Erythroblast (primary cell): Measurements from ENCODE around the gene CCDC33.

ENCODE experiments used
- DNase-seq, 2 experiments: peaks; one replicate each; lab custom pipeline; 2025; lab: John Stamatoyannopoulos, UW
- GATA1 ChIP-seq: IDR thresholded peaks from 2 replicates; pipeline ENCODE4 v1.6.1; 2011; ENCODE audit warnings: low read depth, mild to moderate bottlenecking, control low read depth, low read length, moderate library complexity
- POLR2A ChIP-seq: IDR thresholded peaks from 2 replicates; pipeline ENCODE4 v1.6.1; 2011; ENCODE audit warnings: mild to moderate bottlenecking, low read length

CCDC33 gene

GRCh38 chr15:74235962-74236361, at the start of gene CCDC33:
CCDC33 (plus strand) TSS chr15:74236326; CDS start chr15:74236720, 394 bp downstream.
- no peak for DNase-seq
- TF ChIP-seq POLR2A, result no peak
- TF ChIP-seq GATA1, result no peak

GRCh38 chr15:74188216-74188615, 47.9 kb upstream of the CCDC33 start:
- no peak for TF ChIP-seq GATA1
- no peak for TF ChIP-seq POLR2A
- DNase-seq, result no peak

GRCh38 chr15:74191798-74192197, 44.3 kb upstream of the CCDC33 start:
- no peak for DNase-seq
- TF ChIP-seq GATA1, result no peak

DNA sequence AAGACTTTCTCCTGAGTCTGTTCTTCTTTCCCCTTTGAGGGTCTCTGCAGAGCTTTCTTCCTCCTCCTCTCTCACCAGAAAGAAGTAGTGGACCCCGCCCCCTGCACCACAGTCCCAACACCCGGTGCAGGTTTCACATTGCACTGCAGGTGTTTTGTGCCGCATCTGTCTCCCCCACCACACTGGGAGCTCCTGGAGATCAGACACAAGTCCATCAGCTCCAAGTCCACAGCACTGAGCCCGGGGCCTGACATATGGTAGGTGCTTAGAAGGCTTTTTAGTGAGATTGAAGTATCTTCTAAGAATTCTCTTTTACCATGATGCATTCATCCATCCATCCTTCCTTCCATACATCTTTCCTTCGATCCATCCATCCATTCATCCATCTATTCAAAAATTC, 43.4 kb upstream of the CCDC33 start:
- TF ChIP-seq POLR2A (no peak), GATA1 (no peak)
- no peak for DNase-seq

DNA sequence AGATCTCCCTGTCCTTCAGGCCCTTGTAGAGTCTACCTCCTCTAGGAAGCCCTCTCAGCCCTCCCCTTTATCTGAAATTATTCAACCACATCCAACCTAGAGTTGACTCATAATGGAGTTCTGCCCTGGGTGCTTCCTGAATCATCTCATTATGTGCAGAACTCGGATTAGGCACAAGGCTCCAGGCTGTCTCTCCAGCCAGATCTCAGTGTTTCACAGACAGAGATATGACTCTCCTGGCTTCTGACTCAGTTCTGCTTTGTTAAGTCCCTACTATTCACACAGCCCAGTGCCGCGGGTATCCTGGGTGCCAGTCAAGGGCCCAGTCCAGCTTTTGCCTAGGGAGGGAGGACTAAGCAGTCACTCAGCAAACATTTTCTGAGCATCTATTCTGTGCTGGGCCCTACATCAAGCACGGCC, 42.8 kb upstream of the CCDC33 start:
- TF ChIP-seq POLR2A, result no peak
- TF ChIP-seq GATA1, result no peak
- DNase-seq, result no peak

- no peak for TF ChIP-seq GATA1
- TF ChIP-seq POLR2A, result no peak
- DNase-seq, result no peak
These were observed 42.2 kb upstream of the CCDC33 start for GRCh38 chr15:74193905-74194304.

- TF ChIP-seq POLR2A (no peak), GATA1 (no peak)
- no peak for DNase-seq
These were observed 41.3 kb upstream of the CCDC33 start for GRCh38 chr15:74194572-74195559.

DNA sequence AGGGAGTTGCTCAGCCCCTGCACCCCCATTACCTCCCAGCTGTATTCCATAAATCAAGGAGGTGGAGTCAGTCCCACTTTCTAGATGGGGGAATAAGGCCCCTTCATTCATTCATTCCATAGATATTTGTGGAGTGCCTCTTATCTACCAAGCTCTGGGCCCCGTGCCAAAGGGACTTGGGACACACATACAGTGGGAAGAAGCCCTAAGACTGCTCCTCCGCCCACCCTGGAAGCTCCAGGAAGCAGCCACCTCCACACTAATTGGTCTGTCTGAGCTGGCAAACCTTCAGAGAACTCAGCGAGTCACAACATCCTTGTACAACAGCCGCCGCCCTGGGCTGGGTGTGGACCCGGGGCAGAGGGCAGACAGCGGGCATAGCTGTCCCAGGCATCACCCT, 40.0 kb upstream of the CCDC33 start:
- no peak for DNase-seq
- TF ChIP-seq GATA1 (no peak), POLR2A (no peak)

DNA sequence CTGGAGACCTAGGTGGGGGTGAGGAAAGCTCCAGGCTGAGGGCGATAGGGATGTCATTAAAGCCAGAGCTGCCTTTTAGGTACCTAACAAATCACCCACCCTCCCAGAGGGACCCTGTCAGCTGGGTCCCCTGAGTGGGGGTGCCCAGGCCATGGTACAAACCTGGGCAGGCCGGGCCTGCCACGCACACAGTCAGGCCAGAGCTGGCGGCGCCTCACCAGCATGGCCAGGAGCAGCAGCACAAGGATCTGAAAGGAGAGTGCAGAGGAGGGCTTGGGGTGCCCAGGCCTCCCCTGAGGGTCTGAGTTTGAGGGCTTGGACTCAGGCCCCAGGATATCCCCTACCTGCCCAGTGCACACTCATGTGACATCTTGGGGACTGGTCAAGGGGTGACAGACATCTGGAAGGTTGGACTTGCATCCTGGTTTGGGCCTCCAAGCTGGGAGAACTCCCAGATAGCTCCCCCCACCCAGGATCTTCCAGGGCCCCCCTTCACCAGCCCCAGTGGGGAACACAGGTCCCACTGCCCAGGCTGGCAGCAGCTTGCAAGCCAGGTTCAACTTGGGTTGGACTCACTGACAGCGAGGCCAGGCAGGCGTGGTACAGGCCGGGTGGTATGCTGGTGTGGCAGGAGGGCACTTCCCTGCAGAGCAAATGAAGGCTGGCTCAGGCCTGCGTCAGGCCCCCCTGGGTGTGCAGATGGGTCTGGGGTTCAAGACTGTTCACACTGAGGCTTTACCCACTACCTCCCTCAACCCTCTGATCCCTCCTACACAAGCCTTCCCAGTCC, 38.8 kb upstream of the CCDC33 start:
- no peak for TF ChIP-seq POLR2A
- TF ChIP-seq GATA1, result no peak
- no peak for DNase-seq

GRCh38 chr15:74199297-74199652, 36.9 kb upstream of the CCDC33 start:
- no peak for TF ChIP-seq POLR2A
- TF ChIP-seq GATA1, result no peak
- no peak for DNase-seq

DNA sequence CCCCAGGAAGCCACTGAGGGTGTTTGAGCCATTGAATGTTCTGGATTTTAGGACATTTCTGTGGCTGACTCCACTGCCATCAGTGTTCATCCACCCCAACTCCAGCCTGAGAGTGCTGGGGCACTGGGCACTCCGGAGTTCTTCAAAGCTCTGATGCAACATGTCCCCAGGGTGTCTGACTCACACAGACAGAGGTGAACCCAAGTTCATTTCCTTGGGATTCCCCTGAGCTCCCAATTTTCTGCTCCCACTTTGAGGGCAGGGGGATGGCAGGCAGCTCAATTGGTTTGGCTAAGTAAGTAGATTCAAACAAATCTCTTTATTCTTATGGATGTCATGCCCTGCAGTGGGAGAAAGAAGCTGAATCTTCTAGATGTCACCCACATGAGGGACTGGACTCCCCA, 35.7 kb upstream of the CCDC33 start:
- DNase-seq, result no peak
- TF ChIP-seq GATA1 (no peak), POLR2A (no peak)

GRCh38 chr15:74200871-74201419, 35.2 kb upstream of the CCDC33 start:
- DNase-seq, result no peak
- no peak for TF ChIP-seq GATA1
- TF ChIP-seq POLR2A, result no peak

DNA sequence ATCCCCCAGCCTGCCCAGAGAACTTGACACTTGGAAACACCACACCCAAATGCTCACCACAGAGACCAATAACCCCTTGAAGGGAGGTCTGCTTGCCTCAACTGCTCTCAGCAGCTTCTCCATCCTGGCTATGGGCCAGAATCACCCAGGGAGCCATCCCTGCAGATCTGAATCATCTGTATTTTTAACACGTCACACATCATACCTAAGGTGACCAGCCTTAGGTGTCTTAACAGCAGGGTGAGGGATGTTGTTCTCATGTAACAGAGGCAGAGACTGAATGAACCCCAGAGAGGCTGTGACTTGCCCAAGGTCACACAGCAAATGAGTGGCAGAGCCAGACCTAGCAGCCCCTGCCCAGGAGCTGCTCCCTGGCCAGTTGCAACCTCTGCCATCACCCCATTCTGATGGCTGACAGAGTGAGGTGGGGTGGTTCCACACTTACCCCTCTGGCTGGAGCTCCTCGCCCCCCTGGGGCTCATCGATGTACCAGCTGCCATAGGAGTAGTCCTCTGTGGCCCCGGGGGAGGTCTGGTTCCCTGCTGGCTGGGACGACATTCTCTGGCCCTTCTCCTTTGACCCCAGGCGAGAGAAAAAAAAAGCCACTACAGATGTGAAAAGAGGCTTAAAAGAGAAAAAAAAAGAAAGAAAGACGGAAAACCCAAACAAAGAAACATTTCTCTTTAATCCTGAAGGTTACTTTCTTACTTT, 34.3 kb upstream of the CCDC33 start:
- TF ChIP-seq POLR2A (no peak), GATA1 (no peak)
- no peak for DNase-seq
